ENCODE measurements around the gene EPB41. TPM values are rescaled to one million over a fixed set of nuclear protein-coding genes. Genes with fewer than 3 reads are reported as not detected.

Gene EPB41
- total RNA-seq, 1 experiment from 2014 or later = 41.7 TPM

- BruUV-seq (replicated peaks) = no TSS peak
- ATAC-seq = no peak
These were observed 166.8 kb downstream of the EPB41 start for GRCh38 chr1:29081201-29081600.

More at GRCh38 chr1:29081201-29081600, 166.8 kb downstream of the EPB41 start:
- Histone ChIP-seq H3K4me1 (ENCODE audit: control insufficient read depth in 1 of 2, insufficient read depth in 2 of 2, low read length in 2 of 2) (no peaks in the 10 kb centered on the region), H3K9me2 (ENCODE audit: insufficient read depth) (no peaks in the 10 kb centered on the region), H3K27ac (ENCODE audit: low read depth, low read length) (no peak overlapping the region), H4K20me1 (ENCODE audit: insufficient read depth) (no peaks in the 10 kb centered on the region), H3K27me3 (ENCODE audit: insufficient read depth, low read length) (no peaks in the 10 kb centered on the region), H3K9ac (ENCODE audit: low read length) (no peak overlapping the region), H3K9me3 (ENCODE audit: control insufficient read depth in 1 of 2, insufficient read depth in 1 of 2, low read depth in 1 of 2, low read length in 2 of 2) (no peaks in the 10 kb centered on the region), H3K36me3 (ENCODE audit: control insufficient read depth in 1 of 2, insufficient read depth in 2 of 2, low read length in 2 of 2) (no peaks in the 10 kb centered on the region), H2AFZ (ENCODE audit: low read depth, low read length, poor library complexity, severe bottlenecking) (no peak overlapping the region), H3K4me2 (ENCODE audit: low read length) (no peak overlapping the region), H3K4me3 (replicated peaks in 1 of 2; ENCODE audit: low read depth in 1 of 2, low read length in 2 of 2) (no peak overlapping the region), H3K79me2 (ENCODE audit: insufficient read depth, low read length) (no peaks in the 10 kb centered on the region)
- intact Hi-C loops (cut with micrococcal nuclease) = no loop called here
- TF ChIP-seq ATF3 (IDR thresholded peaks at IDR 0.05) (no peak), EZH2phosphoT487 (IDR thresholded peaks at IDR 0.05; ENCODE audit: borderline replicate concordance) (no peak), SRF (IDR thresholded peaks at IDR 0.05; ENCODE audit: low read depth) (no peak), POLR2A (IDR thresholded peaks at IDR 0.05; ENCODE audit: borderline replicate concordance, extremely low read depth, insufficient read depth, insufficient read length) (no peak), ZBTB33 (IDR thresholded peaks at IDR 0.05; ENCODE audit: extremely low read depth, insufficient replicate concordance, low read length) (no peak), ZFX (IDR thresholded peaks at IDR 0.05) (no peak), TCF7L2 (IDR thresholded peaks at IDR 0.05; ENCODE audit: borderline replicate concordance, extremely low read depth, insufficient read depth, insufficient read length) (no peak), YY1 (IDR thresholded peaks at IDR 0.05; ENCODE audit: extremely low read depth, insufficient replicate concordance, low read depth, low read length) (no peak), RAD21 (IDR thresholded peaks at IDR 0.05; ENCODE audit: low read depth) (no peak), ELF1 (IDR thresholded peaks at IDR 0.05; ENCODE audit: borderline replicate concordance, low read depth) (no peak), POLR2AphosphoS5 (IDR thresholded peaks at IDR 0.05; ENCODE audit: low read depth, low read length) (no peak), SP1 (IDR thresholded peaks at IDR 0.05; ENCODE audit: low read depth) (no peak), ZNF274 (IDR thresholded peaks at IDR 0.05; ENCODE audit: low read depth, low read length) (no peak), EGR1 (IDR thresholded peaks at IDR 0.05; ENCODE audit: low read depth) (no peak)
- ChIA-PET CTCF (interaction anchor here (1.2 kb wide), 1 partner anchor 199 kb away, joined by 5 read pairs; no protein-coding TSS in a partner anchor), RAD21 (ENCODE audit: low non-redundant PET in 1 of 2, low total read pairs in 2 of 2, uncharacterized antibody in 2 of 2, unreplicated experiment in 2 of 2) (no interaction called here), POLR2A (no interaction called here)
- no peak for DNase-seq (ENCODE audit: low read depth, low spot score)
